ENCODE data around the gene NDRG4.

DNA sequence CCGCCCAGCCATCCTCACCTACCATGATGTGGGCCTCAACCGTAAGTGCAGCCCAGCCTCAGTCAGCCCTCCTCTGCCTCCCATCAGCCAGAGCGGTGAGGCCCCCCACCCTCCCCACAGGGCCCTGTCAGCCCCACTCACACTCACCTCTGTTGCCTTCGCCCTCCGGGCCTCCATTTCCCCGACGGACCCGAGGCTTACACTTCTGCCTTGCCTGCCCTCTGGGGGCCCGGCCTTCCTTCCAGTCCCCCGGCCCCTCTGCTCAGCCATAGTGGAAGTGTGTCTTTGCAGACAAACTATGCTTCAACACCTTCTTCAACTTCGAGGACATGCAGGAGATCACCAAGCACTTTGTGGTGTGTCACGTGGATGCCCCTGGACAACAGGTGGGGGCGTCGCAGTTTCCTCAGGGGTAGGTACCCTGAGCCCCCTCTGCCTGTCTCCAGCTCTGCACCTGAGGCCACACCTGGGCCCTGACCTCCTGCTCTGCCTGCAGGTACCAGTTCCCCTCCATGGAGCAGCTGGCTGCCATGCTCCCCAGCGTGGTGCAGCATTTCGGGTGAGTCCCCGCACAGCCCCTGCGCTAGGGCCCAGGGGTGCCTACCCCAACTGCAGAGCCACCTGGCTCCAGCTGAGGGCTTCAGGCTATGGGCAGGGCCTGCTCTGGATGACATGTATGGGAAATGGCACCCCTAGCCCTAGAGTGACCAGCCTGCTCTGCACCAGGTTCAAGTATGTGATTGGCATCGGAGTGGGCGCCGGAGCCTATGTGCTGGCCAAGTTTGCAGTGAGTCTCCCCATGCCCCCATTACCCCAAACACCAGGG lies 4.1 kb downstream of the NDRG4 start:
- TF ChIP-seq, protein P1, sequence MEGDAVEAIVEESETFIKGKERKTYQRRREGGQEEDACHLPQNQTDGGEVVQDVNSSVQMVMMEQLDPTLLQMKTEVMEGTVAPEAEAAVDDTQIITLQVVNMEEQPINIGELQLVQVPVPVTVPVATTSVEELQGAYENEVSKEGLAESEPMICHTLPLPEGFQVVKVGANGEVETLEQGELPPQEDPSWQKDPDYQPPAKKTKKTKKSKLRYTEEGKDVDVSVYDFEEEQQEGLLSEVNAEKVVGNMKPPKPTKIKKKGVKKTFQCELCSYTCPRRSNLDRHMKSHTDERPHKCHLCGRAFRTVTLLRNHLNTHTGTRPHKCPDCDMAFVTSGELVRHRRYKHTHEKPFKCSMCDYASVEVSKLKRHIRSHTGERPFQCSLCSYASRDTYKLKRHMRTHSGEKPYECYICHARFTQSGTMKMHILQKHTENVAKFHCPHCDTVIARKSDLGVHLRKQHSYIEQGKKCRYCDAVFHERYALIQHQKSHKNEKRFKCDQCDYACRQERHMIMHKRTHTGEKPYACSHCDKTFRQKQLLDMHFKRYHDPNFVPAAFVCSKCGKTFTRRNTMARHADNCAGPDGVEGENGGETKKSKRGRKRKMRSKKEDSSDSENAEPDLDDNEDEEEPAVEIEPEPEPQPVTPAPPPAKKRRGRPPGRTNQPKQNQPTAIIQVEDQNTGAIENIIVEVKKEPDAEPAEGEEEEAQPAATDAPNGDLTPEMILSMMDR (conservative IDR thresholded peaks at IDR 0.05; ENCODE audit: low read depth in 2 of 2), result no peak
- TF ChIP-seq EZH2 (IDR thresholded peaks at IDR 0.05; ENCODE audit: low read depth, unreplicated experiment) (no peak), POLR2AphosphoS5 (IDR thresholded peaks at IDR 0.05; ENCODE audit: low read depth) (no peak)
- TF ChIP-seq, protein P2, sequence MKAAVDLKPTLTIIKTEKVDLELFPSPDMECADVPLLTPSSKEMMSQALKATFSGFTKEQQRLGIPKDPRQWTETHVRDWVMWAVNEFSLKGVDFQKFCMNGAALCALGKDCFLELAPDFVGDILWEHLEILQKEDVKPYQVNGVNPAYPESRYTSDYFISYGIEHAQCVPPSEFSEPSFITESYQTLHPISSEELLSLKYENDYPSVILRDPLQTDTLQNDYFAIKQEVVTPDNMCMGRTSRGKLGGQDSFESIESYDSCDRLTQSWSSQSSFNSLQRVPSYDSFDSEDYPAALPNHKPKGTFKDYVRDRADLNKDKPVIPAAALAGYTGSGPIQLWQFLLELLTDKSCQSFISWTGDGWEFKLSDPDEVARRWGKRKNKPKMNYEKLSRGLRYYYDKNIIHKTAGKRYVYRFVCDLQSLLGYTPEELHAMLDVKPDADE (IDR thresholded peaks at IDR 0.05), result no peak
